HCT116 (cell line): Measurements from ENCODE around the gene BET1L.
A peak's percentile ranks its signal among the peaks of the same experiment; 100 is the strongest.

Experiments
- CEBPB ChIP-seq: IDR thresholded peaks from 2 replicates; pipeline ENCODE4 v1.6.1; 2012; ENCODE audit warnings: low read depth
- ELF1 ChIP-seq: IDR thresholded peaks from 2 replicates; pipeline ENCODE4 v1.6.1; 2012; ENCODE audit warnings: low read depth, borderline replicate concordance
- EZH2phosphoT487 ChIP-seq: fragments of 200-600 bp; IDR thresholded peaks from 2 replicates; pipeline ENCODE4 v1.6.1; 2018; ENCODE audit warnings: antibody characterized with exemption, borderline replicate concordance
- FOSL1 ChIP-seq: IDR thresholded peaks from 2 replicates; pipeline ENCODE4 v1.6.1; 2012; ENCODE audit warnings: low read depth
- JUND ChIP-seq: IDR thresholded peaks from 2 replicates; pipeline ENCODE4 v1.6.1; 2012
- POLR2A ChIP-seq: IDR thresholded peaks from 2 replicates; pipeline ENCODE4 v1.7.0; 2011; ENCODE audit warnings: borderline replicate concordance; ENCODE audit not compliant: insufficient read depth, insufficient read length; ENCODE audit errors: extremely low read depth
- POLR2AphosphoS5 ChIP-seq: IDR thresholded peaks from 2 replicates; pipeline ENCODE4 v1.6.1; 2011; ENCODE audit warnings: mild to moderate bottlenecking, low read depth, low read length, moderate library complexity
- RAD21 ChIP-seq: IDR thresholded peaks from 2 replicates; pipeline ENCODE4 v1.6.1; 2012; ENCODE audit warnings: low read depth, mild to moderate bottlenecking
- SIN3A ChIP-seq: IDR thresholded peaks from 2 replicates; pipeline ENCODE4 v1.6.1; 2012; ENCODE audit warnings: low read depth
- YY1 ChIP-seq: IDR thresholded peaks from 2 replicates; pipeline ENCODE4 v1.6.1; 2011; ENCODE audit warnings: low read length, low read depth, moderate library complexity, mild to moderate bottlenecking; ENCODE audit not compliant: insufficient replicate concordance; ENCODE audit errors: extremely low read depth
- ZNF274 ChIP-seq: fragments of 200-500 bp; sonication (Bioruptor generic); IDR thresholded peaks from 2 replicates; pipeline ENCODE4 v1.6.1; 2014; ENCODE audit warnings: mild to moderate bottlenecking, low read depth, low read length, inconsistent platforms
- TF ChIP-seq, protein P1 (sequence below), 3 experiments: fragments of 200-600 bp in 1 of 3; sonication (generic) in 1 of 3; IDR thresholded peaks in 2 of 3; conservative IDR thresholded peaks in 1 of 3; 2 replicates each; pipeline ENCODE4 v1.5.1; 2012 to 2017; ENCODE audit warnings: low read depth in 2 of 3, low read length in 2 of 3, antibody characterized with exemption in 1 of 3, borderline replicate concordance in 1 of 3, control low read depth in 1 of 3, mild to moderate bottlenecking in 1 of 3, mixed read lengths in 1 of 3, mixed run types in 1 of 3, moderate library complexity in 1 of 3; ENCODE audit not compliant: insufficient read depth in 1 of 3
- TF ChIP-seq, protein P2 (sequence below): IDR thresholded peaks from 2 replicates; pipeline ENCODE4 v1.6.1; 2012
- TF ChIP-seq, protein P3 (sequence below): IDR thresholded peaks from 2 replicates; pipeline ENCODE4 v1.6.1; 2012; ENCODE audit warnings: low read depth

DNA sequence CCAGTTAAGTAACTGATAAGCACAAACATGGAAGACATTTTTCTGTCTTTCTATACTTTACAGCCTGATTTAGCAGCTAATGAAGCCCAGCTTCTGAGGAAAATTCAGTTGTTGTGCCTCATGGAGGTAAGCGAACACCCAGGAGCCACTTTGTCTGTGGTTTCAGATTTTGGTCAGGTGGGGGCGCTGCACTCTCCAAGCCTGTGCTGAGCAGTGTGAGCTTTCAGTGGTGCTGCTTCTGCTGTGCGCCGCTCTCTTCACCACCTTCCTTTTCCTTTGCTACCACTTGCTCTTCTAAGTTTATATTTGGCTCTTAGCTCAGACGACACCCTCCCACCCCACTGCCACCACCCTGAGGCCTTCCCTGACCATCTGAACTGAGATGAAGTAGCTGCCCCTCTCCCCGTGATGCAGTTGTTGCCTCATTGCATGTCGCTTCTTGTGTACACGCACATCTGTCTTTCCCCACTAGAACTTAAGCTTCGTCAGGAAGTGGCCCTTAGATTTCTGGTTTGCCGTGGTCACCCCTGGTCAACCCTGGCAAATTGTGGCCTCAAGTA, 43.6 kb upstream of the BET1L start:
- TF ChIP-seq, protein P1, sequence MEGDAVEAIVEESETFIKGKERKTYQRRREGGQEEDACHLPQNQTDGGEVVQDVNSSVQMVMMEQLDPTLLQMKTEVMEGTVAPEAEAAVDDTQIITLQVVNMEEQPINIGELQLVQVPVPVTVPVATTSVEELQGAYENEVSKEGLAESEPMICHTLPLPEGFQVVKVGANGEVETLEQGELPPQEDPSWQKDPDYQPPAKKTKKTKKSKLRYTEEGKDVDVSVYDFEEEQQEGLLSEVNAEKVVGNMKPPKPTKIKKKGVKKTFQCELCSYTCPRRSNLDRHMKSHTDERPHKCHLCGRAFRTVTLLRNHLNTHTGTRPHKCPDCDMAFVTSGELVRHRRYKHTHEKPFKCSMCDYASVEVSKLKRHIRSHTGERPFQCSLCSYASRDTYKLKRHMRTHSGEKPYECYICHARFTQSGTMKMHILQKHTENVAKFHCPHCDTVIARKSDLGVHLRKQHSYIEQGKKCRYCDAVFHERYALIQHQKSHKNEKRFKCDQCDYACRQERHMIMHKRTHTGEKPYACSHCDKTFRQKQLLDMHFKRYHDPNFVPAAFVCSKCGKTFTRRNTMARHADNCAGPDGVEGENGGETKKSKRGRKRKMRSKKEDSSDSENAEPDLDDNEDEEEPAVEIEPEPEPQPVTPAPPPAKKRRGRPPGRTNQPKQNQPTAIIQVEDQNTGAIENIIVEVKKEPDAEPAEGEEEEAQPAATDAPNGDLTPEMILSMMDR (IDR thresholded peaks at IDR 0.05 in 2 of 3, conservative IDR thresholded peaks at IDR 0.05 in 1 of 3; ENCODE audit: borderline replicate concordance in 1 of 3, insufficient read depth in 1 of 3, low read depth in 2 of 3, low read length in 2 of 3) = peak; percentile 56 to 81 (median 66); a peak in 5 of 6 replicates
- TF ChIP-seq POLR2A (no peak), ELF1 (no peak), RAD21 (peak; percentile 53), ZNF274 (no peak), POLR2AphosphoS5 (no peak), YY1 (no peak), FOSL1 (no peak), SIN3A (no peak), JUND (no peak), CEBPB (no peak), EZH2phosphoT487 (no peak)
- TF ChIP-seq, protein P2, sequence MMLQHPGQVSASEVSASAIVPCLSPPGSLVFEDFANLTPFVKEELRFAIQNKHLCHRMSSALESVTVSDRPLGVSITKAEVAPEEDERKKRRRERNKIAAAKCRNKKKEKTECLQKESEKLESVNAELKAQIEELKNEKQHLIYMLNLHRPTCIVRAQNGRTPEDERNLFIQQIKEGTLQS = no peak
- TF ChIP-seq, protein P3, sequence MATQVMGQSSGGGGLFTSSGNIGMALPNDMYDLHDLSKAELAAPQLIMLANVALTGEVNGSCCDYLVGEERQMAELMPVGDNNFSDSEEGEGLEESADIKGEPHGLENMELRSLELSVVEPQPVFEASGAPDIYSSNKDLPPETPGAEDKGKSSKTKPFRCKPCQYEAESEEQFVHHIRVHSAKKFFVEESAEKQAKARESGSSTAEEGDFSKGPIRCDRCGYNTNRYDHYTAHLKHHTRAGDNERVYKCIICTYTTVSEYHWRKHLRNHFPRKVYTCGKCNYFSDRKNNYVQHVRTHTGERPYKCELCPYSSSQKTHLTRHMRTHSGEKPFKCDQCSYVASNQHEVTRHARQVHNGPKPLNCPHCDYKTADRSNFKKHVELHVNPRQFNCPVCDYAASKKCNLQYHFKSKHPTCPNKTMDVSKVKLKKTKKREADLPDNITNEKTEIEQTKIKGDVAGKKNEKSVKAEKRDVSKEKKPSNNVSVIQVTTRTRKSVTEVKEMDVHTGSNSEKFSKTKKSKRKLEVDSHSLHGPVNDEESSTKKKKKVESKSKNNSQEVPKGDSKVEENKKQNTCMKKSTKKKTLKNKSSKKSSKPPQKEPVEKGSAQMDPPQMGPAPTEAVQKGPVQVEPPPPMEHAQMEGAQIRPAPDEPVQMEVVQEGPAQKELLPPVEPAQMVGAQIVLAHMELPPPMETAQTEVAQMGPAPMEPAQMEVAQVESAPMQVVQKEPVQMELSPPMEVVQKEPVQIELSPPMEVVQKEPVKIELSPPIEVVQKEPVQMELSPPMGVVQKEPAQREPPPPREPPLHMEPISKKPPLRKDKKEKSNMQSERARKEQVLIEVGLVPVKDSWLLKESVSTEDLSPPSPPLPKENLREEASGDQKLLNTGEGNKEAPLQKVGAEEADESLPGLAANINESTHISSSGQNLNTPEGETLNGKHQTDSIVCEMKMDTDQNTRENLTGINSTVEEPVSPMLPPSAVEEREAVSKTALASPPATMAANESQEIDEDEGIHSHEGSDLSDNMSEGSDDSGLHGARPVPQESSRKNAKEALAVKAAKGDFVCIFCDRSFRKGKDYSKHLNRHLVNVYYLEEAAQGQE = no peak
